SJCRH30 (cell line): ENCODE data around the gene RPP25. TPM values are rescaled to one million over a fixed set of nuclear protein-coding genes. Genes with fewer than 3 reads are reported as not detected.

ENCODE experiments used
- DNase-seq, 2 experiments: peaks; one replicate each; pipeline ENCODE4 v3.0.0-alpha.2; 2015 to 2020
- H3K27ac ChIP-seq: fragments of 250-450 bp; sonication (Bioruptor Pico); 2 replicates; pipeline ENCODE4 v1.5.1; 2020; ENCODE audit warnings: mild to moderate bottlenecking, moderate library complexity
- H3K27me3 ChIP-seq: fragments of 250-450 bp; sonication (Bioruptor Pico); 2 replicates; pipeline ENCODE4 v1.5.1; 2020; ENCODE audit warnings: mild to moderate bottlenecking, moderate library complexity
- H3K36me3 ChIP-seq: fragments of 250-450 bp; sonication (Bioruptor Pico); 2 replicates; pipeline ENCODE4 v1.5.1; 2020; ENCODE audit warnings: mild to moderate bottlenecking, moderate library complexity
- H3K4me1 ChIP-seq: fragments of 250-450 bp; sonication (Bioruptor Pico); 2 replicates; pipeline ENCODE4 v1.5.1; 2020; ENCODE audit warnings: mild to moderate bottlenecking, moderate library complexity
- H3K4me3 ChIP-seq: fragments of 250-450 bp; sonication (Bioruptor Pico); 2 replicates; pipeline ENCODE4 v1.5.1; 2020; ENCODE audit warnings: mild to moderate bottlenecking, moderate library complexity
- H3K9me3 ChIP-seq: fragments of 250-450 bp; sonication (Bioruptor Pico); replicated peaks from 2 replicates; pipeline ENCODE4 v1.5.1; 2020; ENCODE audit warnings: mild to moderate bottlenecking, moderate library complexity
- total RNA-seq: library from RNA; depleted of rRNA; stranded (reverse); fragments of >200 nt; shearing (Covaris generic); gene quantifications from 2 replicates; pipeline ENCODE4 v1.2.3, GENCODE V29; 2014

RPP25 gene
- total RNA-seq, 1 experiment from 2014 or later: 0.02 TPM

DNA sequence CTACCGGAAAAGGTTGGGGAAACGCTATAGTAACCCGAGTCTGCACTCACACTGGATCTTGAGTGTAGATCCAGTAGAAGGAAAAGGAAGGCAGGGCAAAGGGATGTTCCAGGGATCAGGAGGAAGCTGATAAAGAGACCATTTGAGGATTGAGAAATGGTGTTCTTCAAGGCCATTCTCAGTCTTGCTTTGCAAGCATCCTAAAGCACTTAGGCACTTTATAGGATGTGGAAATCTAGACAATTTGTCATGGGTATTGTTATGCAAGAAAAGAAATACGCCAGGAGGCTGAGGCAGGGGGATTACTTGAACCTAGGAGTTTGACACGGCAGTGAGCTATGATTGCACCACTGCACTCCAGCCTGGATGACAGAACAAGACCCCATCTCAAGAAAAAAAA is 25.6 kb upstream of the RPP25 start:
- Histone ChIP-seq H3K4me1 (peaks cover 4% of the 10 kb centered on the region), H3K27me3 (no peaks in the 10 kb centered on the region), H3K27ac (no peak overlapping the region), H3K36me3 (no peaks in the 10 kb centered on the region), H3K9me3 (no peaks in the 10 kb centered on the region), H3K4me3 (no peak overlapping the region)
- DNase-seq: no peak

DNA sequence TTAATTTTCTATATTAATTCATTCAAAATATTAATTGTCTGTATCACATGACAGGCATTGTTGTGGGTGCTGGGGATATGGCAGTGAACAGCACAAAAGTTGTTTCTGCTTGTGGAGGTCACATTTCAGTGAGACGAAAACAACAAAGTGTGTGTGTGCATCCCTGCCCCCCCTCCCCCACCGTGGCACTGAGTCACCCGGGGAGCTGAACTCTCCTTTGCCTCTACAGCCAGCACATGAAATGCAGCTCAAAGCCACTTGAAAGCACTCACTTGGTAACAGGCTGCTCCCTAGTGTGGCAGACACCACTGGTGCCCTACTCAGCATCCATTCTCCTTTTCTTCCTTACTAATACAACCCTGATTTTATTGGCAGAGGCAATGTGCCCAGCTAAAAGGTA is 21.9 kb upstream of the RPP25 start:
- Histone ChIP-seq H3K27ac (no peak overlapping the region), H3K9me3 (no peaks in the 10 kb centered on the region), H3K27me3 (no peaks in the 10 kb centered on the region), H3K36me3 (no peaks in the 10 kb centered on the region), H3K4me1 (no peaks in the 10 kb centered on the region), H3K4me3 (no peak overlapping the region)
- DNase-seq: no peak

DNA sequence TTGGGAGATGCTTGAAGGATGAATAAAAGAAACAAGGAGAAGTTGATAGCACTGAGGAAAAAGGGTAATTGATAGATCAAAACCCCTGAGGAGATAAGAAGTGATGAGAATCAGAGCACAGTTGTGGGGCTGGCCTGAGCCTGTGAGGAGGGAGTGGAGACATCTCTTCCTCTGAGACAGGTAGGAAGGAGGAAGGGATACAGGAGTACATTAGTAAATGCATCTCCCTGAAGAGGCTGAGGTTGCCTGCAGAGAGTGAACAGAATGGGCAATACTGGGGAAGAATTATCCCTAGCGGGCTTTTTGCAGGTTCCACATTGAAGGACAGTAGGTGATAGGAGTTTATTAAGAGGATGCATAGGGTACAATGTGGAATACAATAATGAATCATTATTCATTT is 21.5 kb upstream of the RPP25 start:
- DNase-seq: no peak
- H3K4me3 ChIP-seq: no peak overlapping the region
- H3K36me3 ChIP-seq: no peaks in the 10 kb centered on the region
- no peak overlapping the region for H3K27ac ChIP-seq
- no peaks in the 10 kb centered on the region for H3K9me3 ChIP-seq
- no peaks in the 10 kb centered on the region for H3K27me3 ChIP-seq
- H3K4me1 ChIP-seq: no peaks in the 10 kb centered on the region

DNA sequence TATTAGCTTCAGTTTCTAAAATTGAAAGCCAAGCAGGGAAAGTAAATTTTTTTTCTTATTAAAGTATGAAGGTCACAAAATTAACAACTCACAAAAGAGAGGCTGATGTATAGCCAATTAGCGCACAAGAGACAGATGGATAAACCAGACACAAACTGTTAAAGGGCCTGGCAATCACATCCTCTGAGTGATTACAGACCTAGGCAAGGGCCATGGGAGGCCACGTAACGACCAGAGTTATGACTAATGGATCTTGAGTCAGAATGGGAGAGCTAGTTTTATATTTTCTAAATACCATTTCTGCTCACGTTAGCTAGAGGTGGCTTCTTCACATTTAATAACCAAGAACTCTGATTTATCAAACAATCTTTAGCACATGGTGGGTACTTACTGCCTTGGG is 21.0 kb upstream of the RPP25 start:
- Histone ChIP-seq H3K4me1 (no peaks in the 10 kb centered on the region), H3K27me3 (no peaks in the 10 kb centered on the region), H3K4me3 (no peak overlapping the region), H3K27ac (no peak overlapping the region), H3K9me3 (no peaks in the 10 kb centered on the region), H3K36me3 (no peaks in the 10 kb centered on the region)
- DNase-seq: no peak

DNA sequence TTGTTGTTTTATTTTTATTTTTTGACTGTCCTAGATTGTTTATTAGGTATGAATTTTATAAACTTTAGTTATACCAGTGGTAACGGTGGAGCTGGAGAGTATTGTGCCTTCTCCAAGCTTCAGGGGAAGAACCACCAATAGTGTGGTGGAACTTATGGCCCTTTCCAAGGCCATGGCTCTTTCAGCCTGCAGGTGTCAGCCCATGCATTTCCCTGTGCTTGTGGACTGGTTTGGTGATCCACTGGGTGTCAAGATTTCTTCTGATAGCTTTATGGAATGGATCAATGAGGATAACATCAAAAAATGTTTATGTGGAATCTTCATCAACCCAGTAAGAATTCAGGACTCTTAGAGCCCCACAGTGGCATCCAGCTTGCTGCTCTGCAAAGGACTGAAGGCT is 19.6 kb upstream of the RPP25 start:
- Histone ChIP-seq H3K27ac (no peak overlapping the region), H3K9me3 (no peaks in the 10 kb centered on the region), H3K36me3 (no peaks in the 10 kb centered on the region), H3K27me3 (no peaks in the 10 kb centered on the region), H3K4me3 (no peak overlapping the region), H3K4me1 (no peaks in the 10 kb centered on the region)
- DNase-seq: no peak

DNA sequence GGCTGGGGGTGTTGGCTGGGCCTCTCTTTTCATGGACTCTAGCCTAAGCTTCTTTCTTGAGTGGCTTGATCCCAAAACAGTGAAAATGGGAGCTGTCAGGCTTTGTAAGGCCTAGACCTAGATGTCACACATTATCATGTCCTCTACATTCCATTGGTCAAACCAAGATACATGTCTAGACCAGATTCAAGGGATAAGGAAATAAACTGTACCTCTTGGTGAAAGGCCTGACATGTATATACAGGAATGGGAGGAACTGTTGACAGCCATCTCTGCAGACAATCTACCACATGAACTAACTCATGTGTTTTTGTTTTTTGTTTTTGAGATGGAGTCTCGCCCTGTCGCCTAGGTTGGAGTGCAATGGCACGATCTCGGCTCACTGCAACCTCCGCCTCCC is 11.1 kb upstream of the RPP25 start:
- no peaks in the 10 kb centered on the region for H3K9me3 ChIP-seq
- H3K4me3 ChIP-seq: no peak overlapping the region
- H3K4me1 ChIP-seq: no peaks in the 10 kb centered on the region
- no peak overlapping the region for H3K27ac ChIP-seq
- no peaks in the 10 kb centered on the region for H3K27me3 ChIP-seq
- no peaks in the 10 kb centered on the region for H3K36me3 ChIP-seq
- no peak for DNase-seq

DNA sequence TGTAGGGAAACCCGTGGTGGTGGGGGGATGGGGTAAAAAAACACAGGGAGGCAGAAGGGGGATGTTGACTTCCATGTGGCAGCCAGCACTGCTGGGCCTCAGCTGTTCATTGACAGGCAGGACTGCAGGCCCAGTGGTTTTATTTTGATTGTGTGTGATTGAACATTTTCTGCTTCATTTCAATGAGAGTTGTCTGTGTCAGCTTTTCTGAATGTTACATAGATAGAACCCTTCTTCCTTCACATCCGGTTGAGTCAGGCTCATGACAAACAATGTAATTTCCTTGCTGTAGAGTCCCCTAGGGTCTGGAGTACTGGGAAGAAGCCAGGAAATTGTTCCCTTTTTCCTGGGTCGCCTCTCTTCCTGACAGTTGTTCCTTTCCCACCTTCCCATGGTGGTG is 8.2 kb upstream of the RPP25 start:
- Histone ChIP-seq H3K27me3 (no peaks in the 10 kb centered on the region), H3K4me1 (no peaks in the 10 kb centered on the region), H3K4me3 (no peak overlapping the region), H3K36me3 (no peaks in the 10 kb centered on the region), H3K9me3 (no peaks in the 10 kb centered on the region), H3K27ac (no peak overlapping the region)
- DNase-seq: no peak

DNA sequence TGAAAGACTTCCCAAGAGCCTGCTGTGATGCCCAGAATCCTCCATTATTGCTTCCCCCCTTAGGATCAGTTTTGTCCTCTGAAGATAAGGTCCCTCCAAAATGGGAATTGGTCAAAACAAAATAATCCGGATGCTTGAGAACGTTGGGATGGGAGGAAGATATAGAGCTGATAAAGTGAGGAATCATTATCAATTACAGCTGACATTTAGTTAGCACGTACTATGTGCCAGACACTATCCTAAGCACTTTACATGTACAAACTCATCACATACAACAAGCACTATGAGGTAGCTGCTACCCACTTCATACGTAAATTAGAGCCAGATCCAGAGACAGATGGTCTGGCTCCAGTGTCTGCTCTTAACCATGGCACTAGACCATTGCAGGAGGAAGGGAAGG is 6.6 kb upstream of the RPP25 start:
- H3K36me3 ChIP-seq: no peaks in the 10 kb centered on the region
- DNase-seq: no peak
- H3K4me3 ChIP-seq: no peak overlapping the region
- H3K4me1 ChIP-seq: no peaks in the 10 kb centered on the region
- no peaks in the 10 kb centered on the region for H3K9me3 ChIP-seq
- H3K27me3 ChIP-seq: no peaks in the 10 kb centered on the region; the same call in 1 of the 2 replicates
- no peak overlapping the region for H3K27ac ChIP-seq

DNA sequence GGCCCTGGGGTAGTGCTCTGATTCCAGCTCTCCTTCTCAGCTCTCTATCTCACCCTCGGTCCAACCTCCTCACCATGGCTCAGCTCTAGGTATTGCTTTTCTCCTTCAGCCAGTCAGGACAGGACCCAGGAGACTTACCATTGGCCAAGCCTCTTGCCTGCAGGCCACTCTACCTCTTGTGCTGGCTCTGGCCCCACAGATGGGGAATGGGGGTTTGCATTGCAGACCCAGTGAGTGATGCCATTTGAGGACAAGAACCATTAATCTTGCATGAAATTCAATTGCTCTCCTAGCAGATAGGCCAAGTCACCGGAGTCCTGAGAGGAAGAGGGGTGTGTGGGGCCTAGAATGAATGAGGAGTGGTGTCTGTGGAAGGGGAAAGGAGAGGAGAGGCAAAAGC is 6.1 kb upstream of the RPP25 start:
- no peaks in the 10 kb centered on the region for H3K9me3 ChIP-seq
- H3K36me3 ChIP-seq: no peaks in the 10 kb centered on the region
- no peak overlapping the region for H3K4me3 ChIP-seq
- DNase-seq: no peak
- no peak overlapping the region for H3K27ac ChIP-seq
- H3K4me1 ChIP-seq: no peaks in the 10 kb centered on the region
- no peaks in the 10 kb centered on the region; the same call in 1 of the 2 replicates for H3K27me3 ChIP-seq

DNA sequence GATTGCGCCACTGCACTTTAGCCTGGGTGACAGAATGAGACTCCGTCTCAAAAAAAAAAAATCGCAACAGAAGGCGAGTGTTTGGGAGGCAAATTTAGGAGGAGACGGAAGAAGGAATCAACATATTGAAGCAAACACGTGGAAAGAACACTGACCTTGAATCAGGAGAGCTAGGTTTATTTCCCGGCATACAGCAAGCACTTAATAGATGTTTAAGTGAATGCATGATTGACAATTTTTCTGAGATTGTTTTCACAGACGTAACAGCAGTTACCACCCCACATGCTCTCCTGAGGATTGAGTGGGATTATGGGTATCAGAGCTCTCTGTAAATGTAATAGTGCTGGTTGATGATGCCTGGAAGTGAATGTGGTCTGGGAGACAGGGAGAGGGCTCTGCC is 5.6 kb upstream of the RPP25 start:
- H3K36me3 ChIP-seq: no peaks in the 10 kb centered on the region
- H3K27me3 ChIP-seq: no peaks in the 10 kb centered on the region; the same call in 1 of the 2 replicates
- no peaks in the 10 kb centered on the region for H3K9me3 ChIP-seq
- H3K4me3 ChIP-seq: no peak overlapping the region
- DNase-seq: no peak
- no peak overlapping the region for H3K27ac ChIP-seq
- no peaks in the 10 kb centered on the region for H3K4me1 ChIP-seq

DNA sequence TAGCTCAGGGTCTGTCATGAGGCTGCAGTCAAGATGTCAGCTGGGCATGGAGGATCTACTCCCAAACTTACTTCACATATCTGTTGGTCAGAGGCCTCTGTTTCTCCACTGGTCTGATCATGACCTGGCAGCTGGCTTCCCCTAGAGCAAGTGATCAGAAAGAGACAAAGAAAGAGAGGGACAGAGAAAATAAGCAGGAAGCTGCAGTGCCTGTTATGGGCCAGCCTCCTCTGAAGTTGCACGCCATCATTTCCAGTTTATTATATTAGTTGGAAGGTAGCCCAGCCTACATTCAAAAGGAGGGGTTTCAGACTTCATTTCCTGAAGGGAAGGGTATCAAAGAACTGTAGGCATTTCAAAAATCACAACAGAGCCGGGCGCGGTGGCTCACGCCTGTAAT is 5.0 kb upstream of the RPP25 start:
- no peak overlapping the region for H3K27ac ChIP-seq
- no peaks in the 10 kb centered on the region; the same call in 1 of the 2 replicates for H3K27me3 ChIP-seq
- H3K4me1 ChIP-seq: no peaks in the 10 kb centered on the region

DNA sequence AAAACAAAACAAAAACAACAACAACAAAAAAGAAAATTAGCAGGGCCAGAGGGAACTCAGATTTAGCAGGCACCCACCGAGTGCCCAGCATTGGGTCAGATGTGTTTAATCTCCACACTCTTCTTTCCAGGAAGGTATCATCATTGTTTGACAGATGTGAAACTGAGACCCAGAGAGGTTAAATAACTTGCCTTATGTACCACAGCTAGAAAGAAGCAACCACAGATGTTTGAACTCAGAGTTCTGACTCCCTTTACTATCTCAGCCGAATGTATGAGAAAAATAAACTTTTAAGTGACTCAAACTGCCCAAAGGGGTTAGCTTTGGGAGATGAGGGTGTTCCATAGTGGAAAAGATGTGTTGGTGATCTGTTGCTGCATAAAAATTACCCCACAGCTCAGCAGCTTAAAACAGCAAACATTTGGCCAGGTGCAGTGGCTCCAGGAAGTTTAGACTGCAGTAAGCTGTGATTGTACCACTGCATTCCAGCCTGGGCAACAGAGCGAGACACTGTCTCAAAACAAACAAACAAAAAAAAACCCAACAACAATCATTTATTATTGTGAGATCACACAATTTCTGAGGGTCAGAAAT is 4.5 kb upstream of the RPP25 start:
- no peaks in the 10 kb centered on the region for H3K4me1 ChIP-seq
- no peak for DNase-seq
- no peak overlapping the region for H3K4me3 ChIP-seq
- H3K27me3 ChIP-seq: no peaks in the 10 kb centered on the region; the same call in 1 of the 2 replicates
- no peaks in the 10 kb centered on the region for H3K9me3 ChIP-seq
- H3K36me3 ChIP-seq: no peaks in the 10 kb centered on the region
- H3K27ac ChIP-seq: no peak overlapping the region

More for the DNA sequence above, 5.0 kb upstream of the RPP25 start:
- Histone ChIP-seq H3K4me3 (no peak overlapping the region), H3K9me3 (no peaks in the 10 kb centered on the region), H3K36me3 (no peaks in the 10 kb centered on the region)
- DNase-seq: no peak

DNA sequence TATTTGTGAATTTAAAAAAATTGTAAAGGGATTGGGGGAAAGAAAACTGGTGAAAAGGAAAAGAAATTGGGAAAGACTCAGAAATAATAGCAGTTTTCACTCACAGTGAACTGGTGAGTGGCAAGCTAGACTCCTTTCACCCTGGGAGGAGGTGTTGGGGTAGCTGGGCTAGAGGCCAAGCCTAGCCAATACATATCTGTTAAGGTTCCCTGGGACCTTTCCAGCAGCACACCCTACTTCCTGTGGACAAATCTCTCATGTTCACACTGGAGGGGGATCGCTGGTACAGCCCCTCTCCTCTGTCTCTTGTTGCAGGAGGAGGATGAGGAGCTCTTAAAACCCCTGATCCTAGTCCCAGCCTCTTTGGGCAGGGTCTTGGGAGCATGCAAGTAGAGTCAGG is 3.7 kb upstream of the RPP25 start:
- H3K4me1 ChIP-seq: no peaks in the 10 kb centered on the region
- no peaks in the 10 kb centered on the region; the same call in 1 of the 2 replicates for H3K27me3 ChIP-seq
- no peaks in the 10 kb centered on the region for H3K36me3 ChIP-seq
- H3K27ac ChIP-seq: no peak overlapping the region
- DNase-seq: no peak
- no peak overlapping the region for H3K4me3 ChIP-seq
- H3K9me3 ChIP-seq: no peaks in the 10 kb centered on the region

DNA sequence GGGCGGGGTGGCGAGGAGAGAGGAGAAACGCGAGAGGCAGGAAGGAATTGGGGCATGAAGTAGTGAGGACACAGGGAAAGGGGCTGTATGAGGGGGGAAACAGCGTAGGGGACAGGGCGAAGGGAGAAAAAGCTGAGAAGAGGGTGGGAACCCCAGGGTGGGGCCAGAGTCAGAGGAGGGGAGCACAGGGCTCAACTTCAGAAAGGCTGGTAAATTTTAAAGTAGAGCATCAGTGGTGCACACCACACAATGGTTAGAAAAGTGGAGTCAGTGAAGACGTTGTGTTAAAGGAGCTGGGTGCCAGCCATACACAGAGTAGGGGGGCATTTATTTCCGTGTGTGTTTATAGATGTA is 3.0 kb upstream of the RPP25 start:
- Histone ChIP-seq H3K27ac (no peak overlapping the region), H3K9me3 (no peaks in the 10 kb centered on the region), H3K36me3 (no peaks in the 10 kb centered on the region), H3K27me3 (no peaks in the 10 kb centered on the region; the same call in 1 of the 2 replicates), H3K4me1 (0 out of 2 replicates have a peak, but pooled peaks cover 3% of the 10 kb centered on the region), H3K4me3 (no peak overlapping the region)
- DNase-seq: no peak

DNA sequence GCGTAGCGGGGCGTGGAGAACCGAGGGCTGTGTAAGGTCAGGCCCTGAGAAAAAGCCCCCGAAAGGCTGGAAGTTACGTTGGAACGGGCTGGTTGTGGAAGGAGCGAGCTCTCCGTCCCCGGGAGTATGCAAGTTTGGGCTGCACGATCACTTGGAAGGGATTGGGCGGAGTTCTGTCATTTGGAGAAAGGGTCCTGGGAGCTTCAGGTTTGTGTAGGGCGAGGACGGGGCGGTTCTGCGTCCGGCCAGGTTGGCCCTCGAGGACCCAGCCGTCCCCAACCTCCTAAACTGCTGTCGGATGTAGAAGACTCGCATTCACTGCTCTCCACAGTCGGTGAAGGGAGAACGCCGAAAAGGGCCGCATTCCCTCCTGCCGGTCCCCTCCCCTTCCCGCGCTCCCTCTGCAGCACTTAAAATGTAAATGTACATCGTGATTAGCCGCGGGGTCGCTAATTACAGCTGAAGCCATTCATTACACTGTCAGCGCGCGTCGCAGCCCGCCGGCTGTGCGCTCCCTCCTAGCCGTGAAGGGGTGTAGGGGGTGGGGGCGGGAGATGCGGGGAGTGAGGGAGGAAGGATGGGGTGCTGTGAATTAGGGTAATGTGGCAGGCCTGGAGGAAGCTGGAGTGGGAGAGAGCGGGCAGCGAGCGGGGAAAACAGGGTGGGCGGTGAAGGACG is 2.5 kb upstream of the RPP25 start:
- no peak overlapping the region for H3K4me3 ChIP-seq
- H3K36me3 ChIP-seq: no peaks in the 10 kb centered on the region
- no peak overlapping the region for H3K27ac ChIP-seq
- no peaks in the 10 kb centered on the region; the same call in 1 of the 2 replicates for H3K27me3 ChIP-seq
- H3K4me1 ChIP-seq: peaks cover 3% of the 10 kb centered on the region; the same call in 1 of the 2 replicates
- no peaks in the 10 kb centered on the region for H3K9me3 ChIP-seq
- no peak for DNase-seq
